Stimulated activated CD8-positive, alpha-beta memory T cell treated with anti-CD3 and anti-CD28 coated beads, Interleukin-7, amount 100 ng/mL, for 4 hours (primary cell): ENCODE data around the gene ZNF614.
A peak's percentile ranks its signal among the peaks of the same experiment; 100 is the strongest.
"Not testable (repeated sequence)": the region's sequence is repeated elsewhere in the genome, so short reads cannot be mapped to it uniquely, and the experiment has no call there.

ENCODE experiments used
- DNase-seq, 2 donors: peaks; one replicate each; pipeline ENCODE4 v3.0.0-alpha.2; 2020; ENCODE audit warnings: low read depth in 2 of 2

Gene ZNF614

DNA sequence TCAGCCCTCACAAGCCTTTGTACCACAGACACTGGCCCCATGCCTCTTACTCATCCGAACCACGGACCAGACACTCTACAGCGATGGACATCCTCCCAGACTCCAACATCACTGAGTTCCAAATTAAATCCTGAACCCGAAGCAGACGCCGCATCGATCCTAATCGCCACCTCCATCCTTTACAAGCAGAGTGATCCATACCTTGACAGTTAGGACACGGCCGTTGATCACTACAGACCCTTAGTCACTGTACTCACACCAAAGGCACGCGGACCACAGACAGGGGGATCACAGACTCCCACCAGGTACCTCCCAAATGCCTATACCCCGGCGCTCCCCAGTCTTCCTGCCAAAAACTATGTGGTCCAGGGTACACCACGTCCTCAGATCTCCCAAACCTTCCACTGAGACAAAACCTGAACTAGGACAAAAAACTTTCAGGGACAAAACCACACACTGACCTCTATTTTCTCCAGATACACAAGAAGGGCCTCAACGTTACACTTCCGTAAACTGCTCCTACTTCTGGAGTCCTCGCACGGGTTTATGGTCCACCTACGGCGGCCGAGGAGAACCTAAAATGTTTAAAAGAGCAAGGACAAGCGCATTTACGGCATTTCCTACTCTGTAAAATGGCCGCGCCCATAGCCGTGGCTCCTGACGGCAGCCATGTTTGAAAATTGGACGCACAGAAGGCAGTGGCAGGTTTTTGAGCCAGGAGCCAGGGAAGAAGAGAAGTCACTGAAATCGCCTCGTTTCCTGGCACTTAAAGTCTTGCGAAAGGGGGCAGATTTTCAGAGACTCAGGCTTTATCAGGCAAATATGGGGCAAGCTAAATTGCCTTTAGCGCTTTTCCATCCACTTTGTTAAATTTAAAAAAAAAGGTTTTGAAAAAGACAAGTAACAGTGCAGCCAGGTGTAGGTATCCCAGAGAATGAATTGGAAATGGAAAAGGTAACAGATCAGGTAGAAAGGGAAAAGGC lies 41.6 kb downstream of the ZNF614 start, which contains the start of gene ZNF350:
TSS of gene ZNF350 (minus strand) at position 532 of the 983 bp plus-strand sequence. CDS start 12,480 bp downstream, outside the sequence.
- peak; percentile 81 to 88 for DNase-seq

DNA sequence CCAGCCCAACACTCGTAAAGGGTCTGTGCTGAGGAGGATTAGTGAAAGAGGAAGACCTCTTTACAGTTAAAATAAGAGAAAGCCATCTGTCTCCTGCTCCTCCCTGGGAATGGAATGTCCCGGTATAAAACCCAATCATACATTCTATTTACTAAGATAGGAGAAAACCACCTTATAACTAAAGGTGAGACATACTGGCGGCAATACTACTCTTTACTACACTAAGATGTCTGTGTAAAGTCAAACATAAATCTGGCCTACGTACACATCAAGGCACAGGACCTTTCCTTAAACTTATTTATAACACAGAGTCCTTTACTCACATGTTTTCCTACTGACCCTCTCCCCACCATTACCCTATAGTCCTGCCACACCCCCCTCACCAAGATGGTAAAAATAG lies 44.8 kb downstream of the ZNF614 start:
- DNase-seq, result no peak

DNA sequence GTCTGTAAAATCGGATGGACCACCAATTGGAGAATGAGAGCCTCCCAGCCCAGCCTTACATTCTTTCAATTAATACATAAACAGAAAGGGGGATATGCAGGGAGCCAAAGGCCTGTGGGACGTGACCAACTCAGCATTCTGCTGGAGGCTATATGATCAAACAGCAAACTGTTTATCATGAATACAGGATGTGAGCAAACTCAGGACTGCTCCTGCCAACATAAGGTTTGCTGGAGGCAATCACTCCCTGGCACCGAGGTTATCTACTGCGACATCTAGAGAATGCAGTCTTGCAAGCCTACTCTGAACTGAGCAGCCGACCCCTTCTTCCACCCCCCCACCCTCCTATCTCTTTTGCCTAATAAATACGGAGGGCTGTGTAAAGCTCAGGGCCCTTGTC lies 47.3 kb downstream of the ZNF614 start:
- not testable (repeated sequence) for DNase-seq

- DNase-seq, result no peak
Measured at GRCh38 chr19:51980116-51980736, 48.0 kb downstream of the ZNF614 start.

DNA sequence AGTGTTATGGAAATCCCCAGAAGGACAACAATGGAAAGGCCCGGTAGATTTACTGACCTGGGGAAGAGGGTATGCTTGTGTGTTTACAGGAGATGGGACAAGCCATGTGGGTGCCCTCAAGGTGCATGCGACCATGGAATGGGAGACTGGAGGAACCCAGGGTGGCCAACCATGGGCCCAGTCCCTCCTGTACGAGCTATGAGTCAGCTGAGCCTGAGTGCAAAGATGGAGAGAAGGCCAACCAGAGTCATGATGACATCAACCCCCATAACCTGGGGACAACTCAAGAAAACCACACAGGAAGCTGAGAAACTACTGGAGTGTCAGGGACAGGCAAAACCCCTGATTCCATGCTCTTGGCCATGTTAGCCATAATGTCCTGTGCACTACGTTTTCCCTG lies 49.3 kb downstream of the ZNF614 start:
- no peak for DNase-seq

GRCh38 chr19:51977346-51977745 lies 50.8 kb downstream of the ZNF614 start:
- no peak for DNase-seq

GRCh38 chr19:51976852-51977251 lies 51.3 kb downstream of the ZNF614 start:
- no peak for DNase-seq

DNA sequence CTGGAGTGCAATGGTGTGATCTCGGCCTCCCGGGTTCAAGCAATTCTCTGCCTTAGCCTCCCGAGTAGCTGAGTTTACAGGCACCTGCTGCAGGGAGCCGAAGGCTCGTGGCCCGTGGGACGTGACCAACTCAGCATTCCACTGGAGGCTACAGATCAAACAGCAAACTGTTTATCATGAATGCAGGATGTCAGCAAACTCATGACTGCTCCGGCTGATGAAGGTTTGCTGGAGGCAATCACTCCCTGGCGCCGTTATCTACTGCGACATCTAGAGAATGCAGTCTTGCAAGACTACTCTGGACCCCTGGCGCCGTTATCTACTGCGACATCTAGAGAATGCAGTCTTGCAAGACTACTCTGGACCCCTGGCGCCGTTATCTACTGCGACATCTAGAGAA lies 52.4 kb downstream of the ZNF614 start:
- not testable (repeated sequence) for DNase-seq

- DNase-seq, result no peak
Measured at GRCh38 chr19:51971624-51972023, 56.6 kb downstream of the ZNF614 start.

DNA sequence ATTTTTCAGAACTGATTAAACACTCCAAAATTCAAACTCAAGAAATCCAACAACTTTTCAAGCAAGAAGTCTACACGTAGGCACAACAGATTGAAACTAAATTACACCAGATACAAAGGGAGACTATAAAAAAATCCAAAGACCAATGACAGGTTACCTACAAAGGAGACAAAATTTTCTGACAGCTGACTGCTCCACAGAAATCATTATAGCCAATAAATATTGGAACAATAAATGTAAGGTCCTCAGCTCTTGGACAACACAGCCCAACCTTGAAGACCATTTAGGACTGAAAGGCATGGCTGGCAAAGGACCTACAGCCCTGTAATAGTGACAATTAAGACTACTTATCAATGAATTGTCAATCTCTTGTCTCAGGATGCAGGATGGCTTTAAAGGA lies 57.5 kb downstream of the ZNF614 start:
- DNase-seq, result no peak

DNA sequence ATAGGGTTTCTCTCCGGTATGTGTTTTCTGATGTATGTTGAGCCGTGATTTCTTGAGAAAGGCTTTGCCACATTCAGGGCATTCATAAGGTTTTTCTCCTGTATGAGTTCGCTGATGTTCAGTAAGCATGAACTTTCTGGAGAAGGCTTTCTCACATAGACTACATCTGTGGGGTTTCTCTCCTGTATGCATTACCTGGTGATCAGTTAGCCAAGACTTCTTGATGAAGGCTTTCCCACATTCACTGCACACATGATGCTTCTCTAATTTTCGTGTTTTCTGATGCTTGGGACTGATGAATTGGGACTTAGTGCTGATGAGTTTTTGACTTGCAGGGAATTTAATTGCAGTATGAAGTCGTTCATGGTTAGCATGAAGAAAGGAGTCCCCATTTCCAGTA lies 62.6 kb downstream of the ZNF614 start:
- no peak for DNase-seq
